GM15510 (cell line): ENCODE data around the gene NME4.

Experiments
- POLR2A ChIP-seq: IDR thresholded peaks from 3 replicates; pipeline ENCODE4 v1.6.1; 2011; ENCODE audit warnings: borderline replicate concordance; ENCODE audit not compliant: insufficient read length; ENCODE audit errors: extremely low read depth

Gene NME4

DNA sequence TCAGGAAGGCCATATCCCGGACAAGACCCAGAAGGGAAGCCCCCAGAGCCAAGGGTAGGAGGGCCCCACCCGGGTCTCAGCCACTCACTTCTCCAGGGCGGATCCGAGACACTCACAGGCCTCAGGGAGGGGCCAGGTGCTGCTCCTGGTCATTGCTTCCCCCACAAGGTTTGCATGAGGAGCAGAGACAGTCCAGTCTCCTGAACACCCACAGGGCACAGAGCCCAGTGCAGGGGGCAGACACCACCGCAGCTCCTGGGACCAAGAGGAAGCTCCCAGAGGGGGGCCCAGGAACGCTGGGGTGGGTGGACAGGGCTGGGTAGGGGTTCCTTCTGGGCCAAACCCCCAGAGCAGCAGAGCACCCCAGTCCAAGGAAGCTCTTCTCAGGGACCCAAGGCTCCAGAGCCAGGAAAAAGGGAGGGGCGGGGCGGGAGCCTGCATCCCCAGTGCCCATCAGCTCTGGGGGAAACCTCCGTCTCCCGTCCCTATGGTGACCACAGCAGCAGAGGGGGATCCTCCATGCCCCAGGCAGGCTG is 26.0 kb upstream of the NME4 start:
- no peak for TF ChIP-seq POLR2A

DNA sequence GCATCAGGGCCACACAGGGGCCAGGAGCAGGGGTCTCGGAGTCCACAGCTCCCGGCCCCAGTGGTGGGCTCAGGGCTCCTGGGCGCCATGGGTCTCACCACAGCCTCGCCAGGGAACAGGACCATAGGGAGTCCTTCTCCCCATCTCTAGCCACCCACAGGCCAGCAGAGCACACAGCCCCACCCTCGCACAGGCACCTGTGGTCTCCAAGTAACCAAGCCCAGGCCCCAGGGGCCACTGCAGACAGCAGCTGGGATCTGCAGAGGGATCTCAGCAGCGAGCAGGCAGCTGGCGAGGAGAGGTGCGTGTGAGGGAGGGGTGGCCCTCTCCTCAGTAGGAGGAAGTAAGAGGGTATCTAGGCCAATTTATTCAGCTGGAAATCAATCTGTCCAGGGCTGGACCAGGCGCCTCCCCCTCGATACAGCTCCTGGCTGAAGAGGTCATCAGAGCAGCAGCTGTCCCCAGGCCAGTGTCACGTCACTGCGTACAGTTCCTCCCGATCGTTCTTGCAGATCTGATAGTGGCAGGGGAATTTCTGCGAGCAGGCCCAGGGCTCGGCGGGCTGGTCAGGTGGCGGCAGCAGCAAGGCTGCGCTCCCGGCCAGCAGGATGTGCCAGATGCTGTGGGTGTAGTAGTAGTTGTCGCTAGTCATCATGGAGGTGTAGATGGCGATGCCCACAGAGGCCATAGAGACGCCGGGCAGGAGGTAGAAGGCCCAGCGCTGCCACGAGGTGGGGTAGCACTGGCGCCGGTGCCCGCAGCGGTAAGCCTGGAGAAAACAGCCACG is 25.3 kb upstream of the NME4 start:
- TF ChIP-seq POLR2A: no peak

DNA sequence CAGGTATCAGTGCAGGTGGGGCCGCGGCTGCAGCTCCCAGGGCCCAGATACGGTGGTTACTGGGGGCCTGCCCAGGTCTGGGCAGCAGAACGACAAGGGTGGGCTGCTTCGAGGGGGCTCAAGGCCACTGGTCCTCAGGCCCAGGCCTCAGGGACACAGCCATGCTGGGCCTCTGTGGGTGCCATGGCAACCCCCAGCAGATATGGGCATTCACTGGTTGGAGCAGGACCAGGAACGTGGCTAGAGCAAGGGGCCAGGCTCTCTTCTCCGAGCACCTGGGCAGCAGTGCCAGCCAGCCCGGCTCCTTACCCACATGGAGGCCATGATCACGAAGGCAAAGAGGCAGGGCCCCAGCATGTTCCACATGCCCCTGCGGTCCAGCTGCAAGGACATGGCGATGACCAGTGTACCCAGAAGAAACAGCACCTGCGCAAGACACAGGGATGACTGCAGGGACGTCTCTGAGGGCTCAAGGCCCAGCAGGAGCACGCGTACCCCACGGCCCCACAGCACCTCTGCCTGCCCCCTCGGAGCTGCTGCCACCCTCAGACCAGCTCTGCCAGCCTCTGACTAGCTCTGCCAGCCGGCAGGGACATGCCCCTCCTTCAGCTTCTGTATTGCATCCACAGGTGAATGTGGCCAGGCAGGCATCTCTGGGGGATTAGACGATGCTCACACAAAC is 24.6 kb upstream of the NME4 start:
- no peak for TF ChIP-seq POLR2A

DNA sequence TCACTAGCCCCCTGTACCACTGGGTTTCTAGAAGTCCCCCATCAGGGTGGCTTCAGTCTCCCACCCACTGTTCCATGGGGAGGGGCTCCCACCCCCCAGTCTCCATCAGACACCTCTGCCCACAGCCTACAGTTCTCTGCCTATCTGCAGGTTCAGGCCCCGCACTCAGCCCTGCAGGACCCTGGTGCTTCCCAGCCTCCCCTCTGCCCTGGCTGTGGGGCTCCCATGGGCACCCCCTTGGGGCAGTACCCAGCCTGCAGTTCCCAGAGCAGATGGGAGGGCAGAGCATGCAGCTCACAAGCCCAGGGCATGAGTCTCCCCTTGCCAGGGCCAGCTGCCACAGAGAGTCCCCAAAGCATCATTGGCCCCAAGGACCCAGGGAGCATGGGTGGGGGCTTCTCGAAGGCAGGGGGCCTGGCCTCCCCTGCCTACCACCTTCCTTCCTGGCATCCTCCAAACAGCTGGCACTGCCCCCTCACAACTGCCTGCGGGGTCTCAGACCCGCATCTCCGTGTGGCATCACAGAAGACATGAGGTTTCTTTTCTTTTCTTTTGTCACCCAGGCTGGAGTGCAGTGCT is 23.9 kb upstream of the NME4 start:
- TF ChIP-seq POLR2A: no peak

DNA sequence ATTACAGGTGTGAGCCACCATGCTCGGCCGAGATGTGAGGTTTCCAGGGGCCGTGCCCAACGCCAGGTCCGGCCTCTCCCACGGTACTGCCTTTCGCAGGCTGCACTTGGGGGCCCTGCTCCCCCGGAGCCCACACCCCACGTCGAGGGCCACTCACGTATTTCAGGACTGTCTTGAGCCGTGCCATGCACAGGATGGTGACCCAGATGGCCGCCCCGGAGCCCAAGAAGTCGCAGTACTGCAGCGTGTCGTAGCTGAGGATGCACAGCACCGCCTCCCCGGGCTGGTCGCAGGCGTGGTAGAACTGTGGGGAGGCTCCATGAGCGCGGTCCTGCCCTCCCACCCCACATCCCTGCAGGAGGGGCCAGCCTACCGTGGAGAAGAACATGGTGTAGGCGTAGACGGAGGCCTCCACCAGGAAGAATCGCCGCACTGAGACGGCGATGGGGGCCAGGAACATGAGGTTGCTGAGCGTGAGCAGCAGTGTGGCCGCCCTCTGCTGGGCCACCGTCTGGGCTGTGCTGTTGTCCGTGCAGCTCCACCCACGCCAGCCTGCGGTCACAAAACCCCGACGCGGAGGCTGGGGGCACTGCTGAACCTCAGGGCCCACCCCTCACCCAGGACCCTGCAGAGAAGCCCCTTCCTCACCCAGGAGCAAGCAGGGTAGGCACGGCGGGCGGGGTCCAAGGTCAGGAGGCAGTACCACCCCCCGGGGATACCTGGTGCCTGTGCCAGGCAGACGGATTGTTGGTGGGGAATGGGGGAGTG is 23.0 kb upstream of the NME4 start:
- no peak for TF ChIP-seq POLR2A

DNA sequence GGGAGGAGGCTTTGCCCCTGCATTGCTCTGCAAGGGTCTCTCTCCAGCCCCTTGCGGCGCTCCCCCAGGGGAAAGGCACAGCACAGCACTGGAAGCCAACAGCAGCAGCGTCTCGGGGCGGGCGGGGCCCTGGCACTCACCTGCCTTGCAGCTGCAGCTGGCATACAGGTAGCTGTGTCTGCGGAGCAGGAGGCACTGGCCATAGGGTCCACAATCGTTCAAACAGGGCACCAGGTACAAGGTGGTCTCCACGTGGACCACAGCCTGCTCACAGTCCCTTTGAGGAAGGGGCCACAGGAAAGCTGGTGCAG is 22.4 kb upstream of the NME4 start:
- TF ChIP-seq POLR2A: no peak

DNA sequence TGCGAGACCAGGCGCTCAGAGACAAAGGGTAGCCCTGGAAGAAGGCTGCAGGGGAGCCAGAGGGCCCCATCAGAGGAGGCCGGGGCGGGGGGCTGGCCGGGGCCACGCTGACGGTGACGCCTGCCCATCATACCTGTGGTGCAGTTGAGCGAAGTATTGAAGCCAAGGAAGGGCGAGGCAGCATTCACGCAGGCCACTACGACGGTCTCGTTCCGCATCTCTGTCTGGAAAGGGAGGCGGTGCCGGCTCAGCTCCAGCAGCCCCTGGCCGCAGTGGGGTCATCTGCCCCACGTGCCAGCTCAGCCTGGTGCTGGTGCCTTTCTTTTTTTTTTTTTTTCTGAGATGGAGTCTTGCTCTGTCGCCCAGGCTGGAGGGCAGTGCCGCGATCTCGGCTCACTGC is 21.8 kb upstream of the NME4 start:
- no peak for TF ChIP-seq POLR2A

DNA sequence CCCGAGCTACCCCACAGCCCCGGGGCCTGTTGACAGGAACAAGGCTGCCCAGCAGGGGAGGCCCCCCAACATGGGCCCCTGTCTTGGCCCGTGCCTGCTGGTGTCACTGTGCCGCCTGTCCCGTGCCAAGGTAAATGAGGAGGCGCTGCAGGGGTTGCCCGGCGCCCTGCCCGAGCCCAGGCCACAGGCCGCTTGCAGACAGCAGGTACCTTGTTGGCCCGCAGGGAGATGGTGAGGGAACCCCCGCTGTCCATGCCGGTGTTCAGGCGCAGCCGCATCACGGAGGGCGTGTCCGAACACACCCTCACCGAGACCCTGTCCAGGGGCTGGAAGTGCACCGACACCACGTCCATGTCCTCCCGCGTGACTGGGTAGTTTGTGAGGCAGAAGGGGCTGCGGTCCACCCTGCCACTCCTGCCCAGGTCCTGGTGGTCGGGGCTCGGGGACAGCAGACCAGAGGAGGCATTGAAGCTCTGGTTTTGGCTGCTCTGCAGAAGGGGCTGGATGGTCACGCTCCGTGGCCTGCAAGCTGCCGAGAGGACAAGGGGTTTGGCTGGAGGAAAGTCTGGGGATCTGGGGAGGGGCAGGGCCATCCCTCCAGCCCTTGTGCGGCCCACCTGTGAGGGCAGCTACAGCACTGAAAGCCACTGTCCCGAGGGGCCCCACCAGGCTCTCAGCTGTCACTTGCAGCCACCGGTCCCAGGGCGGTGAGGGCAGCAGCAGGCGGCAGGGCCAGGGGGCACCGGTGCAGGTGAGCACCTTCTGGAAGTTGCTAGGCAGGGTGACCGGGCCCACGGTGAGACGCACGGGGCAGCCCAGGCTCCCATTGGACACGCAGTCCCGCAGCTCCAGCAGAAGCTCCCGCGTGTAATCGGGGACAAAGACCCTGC is 20.8 kb upstream of the NME4 start:
- no peak for TF ChIP-seq POLR2A

DNA sequence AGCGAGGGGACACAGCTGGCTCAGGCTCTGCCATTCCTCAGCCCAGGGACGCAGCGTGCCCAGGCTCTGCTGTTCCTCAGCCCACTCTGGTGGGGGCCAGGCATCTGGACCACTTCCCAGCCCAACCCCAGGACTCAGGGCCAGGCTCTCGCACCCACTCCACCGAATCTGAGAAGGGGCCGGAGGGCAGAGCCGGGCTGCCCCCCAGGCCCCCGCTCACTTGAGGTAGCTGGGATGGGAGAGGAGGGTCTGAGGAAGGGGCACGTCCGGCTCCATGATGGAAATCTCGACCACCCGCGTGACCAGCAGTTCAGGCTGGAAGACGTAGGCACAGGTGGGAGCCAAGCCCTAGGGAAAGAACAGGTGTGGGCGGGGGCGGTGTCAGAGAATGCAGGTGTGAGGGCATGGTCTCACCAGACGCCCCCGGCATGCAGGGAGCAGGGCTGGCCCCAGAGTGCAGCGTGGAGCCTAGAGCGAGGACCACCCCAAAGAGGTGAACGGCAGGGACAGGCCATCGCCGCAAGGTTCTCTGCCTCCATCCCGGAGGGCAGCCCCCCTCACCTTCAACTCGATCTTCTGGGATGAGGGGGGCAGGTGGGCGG is 20.1 kb upstream of the NME4 start:
- TF ChIP-seq POLR2A: no peak

DNA sequence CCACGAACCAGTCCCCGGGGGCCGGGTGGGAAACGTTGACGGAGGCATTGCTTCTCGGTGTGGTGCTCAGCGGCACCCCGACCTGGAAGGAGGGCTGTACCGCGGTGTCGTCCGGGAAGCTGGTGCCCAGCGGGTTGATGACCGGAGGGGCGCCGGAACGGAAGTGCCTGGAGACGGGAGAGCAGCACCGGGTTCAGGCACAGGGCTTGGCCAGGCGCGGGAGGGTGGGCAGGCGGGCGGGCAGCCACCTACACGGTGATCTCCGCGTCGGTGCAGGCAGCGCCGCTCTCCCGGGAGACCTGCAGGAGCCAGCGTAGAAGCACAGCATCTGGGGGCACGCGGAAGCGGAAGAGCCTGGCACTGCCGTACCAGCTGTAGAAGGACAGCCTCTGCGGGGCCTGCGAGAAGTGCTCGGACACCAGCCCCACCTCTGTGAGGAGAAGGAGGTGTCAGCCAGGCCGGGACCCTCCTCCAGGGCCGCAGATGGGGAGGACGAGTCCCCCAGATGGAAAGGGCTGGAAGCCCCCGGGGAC is 19.5 kb upstream of the NME4 start:
- no peak for TF ChIP-seq POLR2A

DNA sequence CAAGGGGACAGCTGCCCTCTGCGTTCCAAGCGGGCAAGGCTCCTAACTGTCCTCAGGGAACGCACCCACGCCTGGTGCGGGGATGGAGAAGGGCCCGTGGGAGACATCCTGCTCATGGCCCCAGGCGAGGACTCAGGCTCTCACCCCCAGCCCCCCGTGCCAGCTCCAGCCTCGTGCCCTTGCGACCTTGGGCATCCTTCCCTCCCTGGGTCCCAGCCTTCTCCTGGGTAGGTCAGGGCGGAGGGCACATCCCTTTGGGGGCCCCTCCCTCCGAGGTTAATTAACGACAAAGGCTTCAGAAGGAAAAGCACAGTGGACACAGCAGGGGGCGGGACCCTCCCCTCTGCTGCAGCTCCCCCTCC is 18.2 kb upstream of the NME4 start:
- no peak for TF ChIP-seq POLR2A

DNA sequence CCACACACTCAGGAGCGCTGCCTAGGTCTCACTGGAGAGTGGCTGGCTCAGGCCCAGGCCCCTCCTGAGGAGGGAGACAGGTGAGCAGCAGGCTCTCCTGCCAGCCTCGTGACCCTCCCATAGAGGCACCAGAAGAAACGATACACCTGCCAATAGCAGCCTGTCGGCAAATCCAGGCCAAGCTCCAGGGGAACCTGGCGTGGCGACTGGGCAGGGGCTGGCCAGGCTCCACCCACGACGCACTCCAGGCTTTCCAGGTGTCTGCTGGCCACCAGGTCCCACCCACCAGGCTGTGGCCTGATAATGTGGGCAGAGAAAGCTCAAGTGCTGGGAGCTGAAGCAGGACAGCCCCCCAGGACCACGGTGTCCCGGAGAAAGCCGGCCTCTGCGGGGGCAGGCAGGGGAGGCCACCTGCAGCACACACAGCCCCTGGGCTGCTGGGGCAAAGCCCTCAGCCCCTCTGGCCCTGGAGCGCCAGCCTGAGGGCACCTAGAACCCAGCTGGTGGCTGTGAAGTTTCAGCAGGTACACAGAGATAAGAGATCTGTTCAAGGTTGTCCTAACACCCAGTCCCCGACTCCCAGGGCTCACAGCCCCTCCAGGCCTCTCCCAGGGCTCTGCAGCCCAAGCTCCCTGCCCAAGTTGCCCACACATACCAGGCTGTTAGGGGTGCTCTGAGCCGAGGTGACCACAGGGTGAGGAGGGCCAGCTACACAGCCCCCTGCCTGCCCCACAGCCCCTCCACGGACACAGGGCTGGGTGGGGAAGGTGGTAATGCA is 17.6 kb upstream of the NME4 start:
- no peak for TF ChIP-seq POLR2A

DNA sequence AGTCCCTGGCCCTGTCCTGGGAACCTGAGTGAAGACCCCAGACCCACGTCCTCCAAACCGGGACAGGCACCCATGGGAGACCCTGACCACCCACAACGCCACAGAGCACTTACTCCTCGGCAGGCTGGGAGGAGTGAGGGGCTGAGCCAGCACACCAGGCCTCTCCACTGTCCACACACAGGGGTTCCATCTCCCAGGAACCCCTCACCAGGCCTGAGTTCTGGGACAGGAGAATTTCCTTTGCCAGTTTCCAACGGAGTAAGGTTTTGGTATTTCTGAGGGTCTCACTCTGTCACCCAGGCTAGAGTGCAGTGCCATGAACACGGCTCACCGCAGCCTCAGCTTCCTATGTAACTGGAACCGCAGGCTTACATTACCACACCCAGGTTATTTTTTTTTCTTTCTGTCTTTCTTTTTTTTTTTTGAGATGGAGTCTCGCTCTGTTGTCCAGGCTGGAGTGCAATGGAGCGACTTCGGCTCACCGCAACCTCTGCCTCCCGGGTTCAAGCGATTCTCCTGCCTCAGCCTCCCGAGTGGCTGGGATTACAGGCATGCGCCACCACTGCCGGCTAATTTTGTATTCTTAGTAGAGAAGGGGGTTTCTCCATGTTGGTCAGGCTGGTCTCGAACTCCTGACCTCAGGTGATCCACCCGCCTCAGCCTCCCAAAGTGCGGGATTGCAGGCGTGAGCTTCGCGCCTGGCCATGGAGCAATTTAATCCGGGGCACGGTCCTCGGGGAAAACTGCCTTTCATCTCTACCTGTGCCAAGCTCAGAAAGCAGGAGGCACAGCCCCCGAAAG is 16.8 kb upstream of the NME4 start:
- TF ChIP-seq POLR2A: no peak

DNA sequence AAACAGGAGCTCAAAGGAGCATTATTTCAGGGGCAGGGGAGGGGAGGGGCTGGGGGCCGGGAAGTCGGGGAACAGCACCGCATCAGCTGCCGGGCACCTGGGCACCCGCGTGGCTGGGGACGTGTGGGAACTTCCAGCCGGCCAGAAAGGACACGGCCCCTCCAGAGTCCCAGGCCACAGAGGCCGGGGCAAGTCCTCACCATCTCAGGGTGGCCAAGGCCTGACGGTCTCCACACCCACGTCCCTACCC is 16.3 kb upstream of the NME4 start:
- no peak for TF ChIP-seq POLR2A
